HCEC 1CT (cell line): Measurements from ENCODE around the gene CPA4.

Experiments
- DNase-seq: peaks from one replicate; pipeline ENCODE4 v3.0.0-alpha.2; 2017

The CPA4 gene

DNA sequence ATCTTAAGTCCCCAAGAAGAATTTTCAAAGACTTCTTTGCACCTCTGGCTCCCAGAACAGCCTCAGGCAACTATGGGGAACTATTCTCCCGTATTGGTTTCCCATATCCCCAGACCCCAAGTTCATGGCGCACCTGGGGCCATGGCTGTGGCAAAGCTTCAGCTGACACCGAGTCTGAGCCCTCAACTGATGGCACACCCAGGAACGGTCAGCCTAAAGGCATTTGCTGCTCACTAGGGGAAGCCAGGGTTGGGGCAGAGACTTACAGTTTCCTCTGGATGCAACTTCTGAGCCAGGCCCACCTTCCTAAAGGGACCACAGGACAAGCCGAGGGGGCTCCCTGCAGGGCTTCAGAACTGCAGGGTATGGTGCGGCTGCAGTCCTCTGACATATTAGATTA lies 73.6 kb downstream of the CPA4 start:
- DNase-seq = peak; percentile 40

DNA sequence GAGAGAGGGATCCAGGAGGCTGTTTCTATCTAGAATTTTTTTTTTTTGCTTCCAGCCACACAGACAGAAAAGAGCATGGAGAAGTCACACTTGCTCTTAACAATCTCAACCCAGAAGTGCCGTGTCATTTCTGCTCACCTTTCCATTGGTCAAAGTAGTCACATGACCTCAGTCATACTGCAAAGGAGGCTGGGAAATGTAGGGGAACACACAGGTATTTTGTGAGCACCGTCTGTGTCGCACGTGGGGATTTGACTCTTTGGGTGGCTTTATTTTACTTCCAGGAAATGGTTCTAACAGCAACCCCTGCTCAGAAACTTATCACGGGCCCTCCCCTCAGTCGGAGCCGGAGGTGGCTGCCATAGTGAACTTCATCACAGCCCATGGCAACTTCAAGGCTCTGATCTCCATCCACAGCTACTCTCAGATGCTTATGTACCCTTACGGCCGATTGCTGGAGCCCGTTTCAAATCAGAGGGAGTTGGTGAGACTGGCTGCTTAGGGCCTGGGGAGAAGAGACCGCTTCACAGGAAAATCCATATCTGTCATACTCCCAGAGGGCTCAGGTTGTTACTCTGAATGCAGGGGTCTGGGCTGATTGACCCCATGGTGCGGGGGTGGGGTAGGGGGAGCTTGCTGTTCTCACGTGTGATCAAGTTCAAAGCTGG lies 74.3 kb downstream of the CPA4 start:
- DNase-seq = no peak

DNA sequence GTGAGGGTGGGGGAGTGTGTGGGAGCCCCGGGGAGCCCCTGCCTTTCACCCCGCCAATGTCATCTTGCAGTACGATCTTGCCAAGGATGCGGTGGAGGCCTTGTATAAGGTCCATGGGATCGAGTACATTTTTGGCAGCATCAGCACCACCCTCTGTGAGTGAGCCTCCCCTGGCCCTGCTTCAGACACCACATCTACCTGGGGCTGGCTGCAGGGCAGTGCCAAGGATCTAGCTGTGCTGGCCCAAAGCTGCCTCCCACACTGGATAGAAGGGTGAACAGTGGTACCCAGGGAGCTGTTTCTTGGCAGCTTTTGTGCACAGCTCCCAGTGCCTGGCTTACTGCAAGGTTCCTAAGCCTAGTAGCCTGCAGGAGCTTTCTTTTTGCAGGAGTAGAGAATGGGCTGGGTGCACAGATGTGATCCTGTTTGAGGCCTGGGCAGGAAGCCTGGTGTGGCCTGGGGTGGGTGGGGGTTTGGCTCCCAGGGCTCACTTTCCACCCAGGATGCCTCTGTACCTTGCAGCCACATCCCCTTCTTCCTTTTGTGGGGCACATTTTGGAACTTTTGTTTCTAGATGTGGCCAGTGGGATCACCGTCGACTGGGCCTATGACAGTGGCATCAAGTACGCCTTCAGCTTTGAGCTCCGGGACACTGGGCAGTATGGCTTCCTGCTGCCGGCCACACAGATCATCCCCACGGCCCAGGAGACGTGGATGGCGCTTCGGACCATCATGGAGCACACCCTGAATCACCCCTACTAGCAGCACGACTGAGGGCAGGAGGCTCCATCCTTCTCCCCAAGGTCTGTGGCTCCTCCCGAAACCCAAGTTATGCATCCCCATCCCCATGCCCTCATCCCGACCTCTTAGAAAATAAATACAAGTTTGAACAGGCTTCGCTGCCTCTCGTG lies 75.1 kb downstream of the CPA4 start:
- DNase-seq = no peak

DNA sequence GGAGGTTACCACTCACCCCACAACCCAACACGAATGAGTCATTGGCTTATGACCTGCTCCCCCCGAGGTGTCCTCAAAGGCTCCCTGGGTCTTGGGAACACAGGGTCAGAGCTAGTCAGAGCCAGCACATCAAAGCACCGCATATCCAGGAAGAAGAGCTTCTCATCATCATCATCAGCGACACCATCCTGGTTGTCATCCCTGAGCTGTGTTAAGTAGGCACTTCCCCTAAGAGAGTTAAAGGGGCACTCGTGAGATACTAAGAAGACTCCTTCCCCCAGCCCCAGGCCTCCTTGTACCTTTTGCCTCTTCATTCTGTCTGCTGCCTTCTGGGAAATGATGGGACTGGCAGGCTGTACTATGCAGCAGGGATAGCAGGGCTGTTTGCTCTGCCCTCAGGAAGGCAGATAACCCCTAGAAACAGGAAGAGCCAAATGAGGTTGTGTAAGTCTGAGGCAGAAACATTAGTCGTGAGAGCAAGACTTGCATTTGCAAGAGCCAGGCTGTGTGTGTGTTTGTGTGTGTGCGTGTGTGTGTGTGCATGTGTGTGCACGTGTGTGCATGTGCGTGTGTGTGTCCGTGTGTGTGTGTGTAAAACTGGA lies 76.2 kb downstream of the CPA4 start:
- DNase-seq = peak; percentile 92

DNA sequence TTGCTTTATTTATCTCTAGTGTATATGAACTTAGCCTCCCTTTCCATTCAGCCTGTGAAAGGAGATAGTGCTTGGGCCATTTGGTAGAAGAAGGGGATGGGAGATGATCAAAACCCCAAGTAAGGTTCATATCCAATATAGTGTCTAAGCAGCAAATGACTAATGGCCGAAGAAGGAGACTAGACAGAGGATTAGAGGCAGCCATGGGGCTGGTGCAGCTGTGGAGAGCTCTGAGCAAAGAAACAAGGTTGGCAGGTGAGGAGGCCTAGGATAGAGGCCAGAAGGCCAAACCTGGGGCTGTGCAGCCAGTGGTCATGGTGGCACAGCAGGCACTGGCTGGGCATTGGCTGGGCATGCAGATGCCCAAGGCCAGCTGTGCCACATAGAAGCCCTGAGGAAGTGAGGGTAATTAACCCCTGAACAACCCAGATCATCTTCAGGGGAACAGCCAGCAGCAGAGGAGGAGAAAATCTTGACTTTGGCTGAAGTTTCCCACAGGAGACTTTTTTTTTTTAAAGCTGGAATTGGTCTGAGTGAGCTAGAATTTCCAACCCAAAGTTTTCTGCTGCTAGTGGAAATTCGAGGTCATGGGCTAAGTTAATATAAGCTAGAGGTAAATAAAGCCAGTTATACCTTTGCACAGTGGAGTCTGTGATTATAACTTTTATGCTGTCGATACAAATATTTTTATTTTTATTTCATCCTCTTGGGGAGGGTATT lies 77.0 kb downstream of the CPA4 start:
- no peak for DNase-seq

DNA sequence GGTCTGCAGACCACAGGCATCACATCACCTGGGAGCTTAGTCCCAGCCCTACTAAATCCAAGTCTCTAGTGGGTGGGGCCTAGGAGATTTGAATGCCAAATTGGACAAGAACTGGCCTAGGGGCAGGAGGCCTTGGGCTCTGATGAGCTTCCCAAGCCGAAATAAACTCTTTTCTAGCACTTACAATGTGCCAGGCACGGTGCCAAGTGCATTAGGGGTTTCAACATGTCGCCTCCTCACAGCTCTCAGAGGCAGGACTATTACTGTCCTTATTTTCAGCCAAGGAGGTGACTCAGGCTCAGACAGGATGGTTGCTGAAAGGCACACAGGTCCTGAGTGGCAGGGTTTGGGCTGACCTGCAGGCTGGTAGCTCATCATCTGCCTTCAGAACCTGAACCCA lies 78.1 kb downstream of the CPA4 start:
- peak; percentile 43 for DNase-seq

DNA sequence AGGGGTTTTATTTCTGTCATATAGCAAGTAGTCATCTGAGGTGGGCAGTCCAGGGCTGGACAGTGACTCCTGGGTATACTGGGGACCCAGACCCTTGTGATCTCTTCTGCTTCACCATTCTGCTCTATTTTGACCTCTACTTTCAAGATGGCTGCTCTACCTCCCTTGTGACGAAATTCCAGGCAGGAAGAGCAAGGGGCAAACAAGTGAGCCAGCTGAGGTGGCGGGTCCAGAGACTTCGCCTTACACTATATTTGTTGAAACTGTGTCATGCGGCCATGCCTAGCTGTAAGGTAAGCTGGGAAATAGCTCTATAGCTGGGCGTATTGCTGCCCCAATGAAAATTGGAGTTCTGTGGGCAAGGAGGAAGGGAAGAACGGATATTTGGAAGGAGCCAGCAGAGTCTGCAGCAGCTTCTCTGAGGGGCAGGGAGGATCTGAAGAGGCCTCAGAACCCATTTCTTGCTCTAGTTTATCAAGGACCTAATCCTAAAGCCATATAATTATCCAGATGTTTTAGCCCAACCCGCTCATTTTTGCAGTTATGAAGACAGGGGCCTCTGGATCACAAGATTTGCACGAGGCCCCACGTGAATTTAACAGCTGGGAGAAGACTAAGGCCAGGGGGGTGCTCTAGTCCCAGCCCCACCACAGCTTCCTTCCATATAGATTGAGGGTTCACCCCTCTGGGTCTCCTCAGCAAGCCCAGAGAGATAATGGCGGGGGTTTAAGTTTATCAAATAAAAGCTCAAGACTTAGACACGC lies 79.6 kb downstream of the CPA4 start:
- no peak for DNase-seq
